Mucosa of descending colon (tissue), 3 donors: ENCODE measurements around the gene PCBP1. TPM values are rescaled to one million over a fixed set of nuclear protein-coding genes. Genes with fewer than 3 reads are reported as not detected.
"Not testable (repeated sequence)": the region's sequence is repeated elsewhere in the genome, so short reads cannot be mapped to it uniquely, and the experiment has no call there.

Experiments
- ATAC-seq: fragments of 200-7000 bp; cut with Tn5 transposase; one replicate; pipeline ENCODE4 v1.9.1; 2020; ENCODE audit warnings: mild to moderate bottlenecking, moderate library complexity
- DNase-seq, 3 donors: peaks; one replicate each; pipeline ENCODE4 v3.0.0-alpha.2; 2020
- H3K36me3 ChIP-seq: fragments of 200-600 bp; one replicate; pipeline ENCODE4 v1.8.0; 2021; ENCODE audit warnings: low read depth, mild to moderate bottlenecking
- H3K4me1 ChIP-seq: fragments of 200-600 bp; one replicate; pipeline ENCODE4 v1.8.0; 2021; ENCODE audit warnings: low read depth, mild to moderate bottlenecking
- H3K4me3 ChIP-seq: fragments of 200-600 bp; one replicate; pipeline ENCODE4 v1.8.0; 2021; ENCODE audit warnings: mild to moderate bottlenecking
- H3K9me3 ChIP-seq: fragments of 200-600 bp; one replicate; pipeline ENCODE4 v1.8.0; 2021; ENCODE audit warnings: mild to moderate bottlenecking
- intact Hi-C, 2 donors: fragments of 100-400 bp; cut with DNase I in 1 of 2; cut with micrococcal nuclease in 1 of 2; formaldehyde crosslinking; loops; one replicate each; pipeline versions ENCODE4 v1.11.0 to v1.11.1; 2022; cut with DNase I, micrococcal nuclease
- total RNA-seq, 3 donors: library from RNA; stranded (reverse); fragmentation: NEBNext Ultra II Directional in 2 of 3; extraction: Animal tissue kit (Norgen Biotek cat#: 25700) in 2 of 3; gene quantifications; one replicate each; pipeline versions ENCODE4 v1.2.1 to v1.2.4, GENCODE V29; 2021 to 2023
- TF ChIP-seq, protein P1 (sequence below): fragments of 200-600 bp; IDR thresholded peaks from one replicate; pipeline ENCODE4 v1.8.0; 2022; ENCODE audit warnings: antibody characterized with exemption, mild to moderate bottlenecking
- donor health status: DM: no; HTN: no; CAD: no; lungs with moderate emphysema.
- donor health status: DM: no; HTN: no; CAD: no.
- donor health status: DM: no; HTN: yes; CAD: no.

PCBP1 gene
- total RNA-seq, 3 donors from 2014 or later = 243 to 383 (median 266) TPM

DNA sequence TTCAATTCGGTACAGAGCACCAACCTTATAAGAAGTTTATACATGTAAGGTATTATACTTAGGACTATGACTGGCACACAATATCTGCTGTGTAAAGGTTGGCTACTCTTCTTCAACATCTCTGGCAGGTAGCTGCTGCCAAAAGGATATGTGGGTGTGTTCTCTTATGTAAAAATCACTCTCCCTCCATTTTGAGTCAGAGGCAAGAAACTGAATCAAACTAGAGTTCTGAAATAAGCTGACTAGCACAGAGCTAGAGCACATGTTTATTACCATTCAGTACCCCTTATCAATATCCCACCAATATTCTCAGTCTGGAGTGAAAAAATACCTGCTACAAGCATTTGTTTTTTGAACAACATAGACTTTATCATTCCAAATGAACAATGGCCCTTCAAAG lies 38.0 kb upstream of the PCBP1 start:
- ATAC-seq = no peak
- DNase-seq = no peak
- intact Hi-C loops = no loop called here
- TF ChIP-seq, protein P1, sequence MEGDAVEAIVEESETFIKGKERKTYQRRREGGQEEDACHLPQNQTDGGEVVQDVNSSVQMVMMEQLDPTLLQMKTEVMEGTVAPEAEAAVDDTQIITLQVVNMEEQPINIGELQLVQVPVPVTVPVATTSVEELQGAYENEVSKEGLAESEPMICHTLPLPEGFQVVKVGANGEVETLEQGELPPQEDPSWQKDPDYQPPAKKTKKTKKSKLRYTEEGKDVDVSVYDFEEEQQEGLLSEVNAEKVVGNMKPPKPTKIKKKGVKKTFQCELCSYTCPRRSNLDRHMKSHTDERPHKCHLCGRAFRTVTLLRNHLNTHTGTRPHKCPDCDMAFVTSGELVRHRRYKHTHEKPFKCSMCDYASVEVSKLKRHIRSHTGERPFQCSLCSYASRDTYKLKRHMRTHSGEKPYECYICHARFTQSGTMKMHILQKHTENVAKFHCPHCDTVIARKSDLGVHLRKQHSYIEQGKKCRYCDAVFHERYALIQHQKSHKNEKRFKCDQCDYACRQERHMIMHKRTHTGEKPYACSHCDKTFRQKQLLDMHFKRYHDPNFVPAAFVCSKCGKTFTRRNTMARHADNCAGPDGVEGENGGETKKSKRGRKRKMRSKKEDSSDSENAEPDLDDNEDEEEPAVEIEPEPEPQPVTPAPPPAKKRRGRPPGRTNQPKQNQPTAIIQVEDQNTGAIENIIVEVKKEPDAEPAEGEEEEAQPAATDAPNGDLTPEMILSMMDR = no peak
- Histone ChIP-seq H3K4me1 (no peaks in the 10 kb centered on the region), H3K4me3 (no peak overlapping the region), H3K9me3 (no peaks in the 10 kb centered on the region), H3K36me3 (no peaks in the 10 kb centered on the region)

- ATAC-seq = no peak
Measured at GRCh38 chr2:70050631-70051425, 36.4 kb upstream of the PCBP1 start.

DNA sequence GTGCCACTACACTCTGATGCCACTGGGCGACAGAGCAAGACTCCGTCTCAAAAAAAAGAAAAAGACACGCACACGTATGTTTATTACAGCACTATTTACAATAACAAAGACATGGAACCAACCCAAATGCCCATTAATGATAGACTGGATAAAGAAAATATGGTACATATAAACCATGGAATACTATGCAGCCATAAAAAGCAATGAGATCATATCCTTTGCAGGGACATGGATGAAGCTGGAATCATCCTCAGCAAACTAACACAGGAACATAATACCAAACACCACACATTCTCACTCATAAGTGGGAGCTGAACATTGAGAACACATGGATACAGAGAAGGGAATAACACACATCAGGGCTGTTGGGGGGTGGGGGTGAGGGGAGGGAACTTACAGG lies 32.0 kb upstream of the PCBP1 start:
- H3K36me3 ChIP-seq, H3K9me3 ChIP-seq, ATAC-seq, H3K4me3 ChIP-seq, H3K4me1 ChIP-seq, DNase-seq, intact Hi-C loops: not testable (repeated sequence)

More at GRCh38 chr2:70050631-70051425, 36.4 kb upstream of the PCBP1 start:
- Histone ChIP-seq H3K36me3 (no peaks in the 10 kb centered on the region), H3K4me1 (no peaks in the 10 kb centered on the region), H3K9me3 (no peaks in the 10 kb centered on the region), H3K4me3 (no peak overlapping the region)
- TF ChIP-seq, protein P1 = no peak
- intact Hi-C loops = no loop called here
- DNase-seq = no peak

- DNase-seq (no peak), ATAC-seq (no peak)
- intact Hi-C loops = loop anchor here in 1 of 2 donors (10.0 kb wide), 1 partner anchor 147 kb away; the partner anchor contains the start of gene MXD1
- TF ChIP-seq, protein P1 = no peak
- H3K4me3 ChIP-seq = no peak overlapping the region
- H3K4me1 ChIP-seq = no peaks in the 10 kb centered on the region
- no peaks in the 10 kb centered on the region for H3K36me3 ChIP-seq
- no peaks in the 10 kb centered on the region for H3K9me3 ChIP-seq
Measured at GRCh38 chr2:70061317-70061716, 26.0 kb upstream of the PCBP1 start.

DNA sequence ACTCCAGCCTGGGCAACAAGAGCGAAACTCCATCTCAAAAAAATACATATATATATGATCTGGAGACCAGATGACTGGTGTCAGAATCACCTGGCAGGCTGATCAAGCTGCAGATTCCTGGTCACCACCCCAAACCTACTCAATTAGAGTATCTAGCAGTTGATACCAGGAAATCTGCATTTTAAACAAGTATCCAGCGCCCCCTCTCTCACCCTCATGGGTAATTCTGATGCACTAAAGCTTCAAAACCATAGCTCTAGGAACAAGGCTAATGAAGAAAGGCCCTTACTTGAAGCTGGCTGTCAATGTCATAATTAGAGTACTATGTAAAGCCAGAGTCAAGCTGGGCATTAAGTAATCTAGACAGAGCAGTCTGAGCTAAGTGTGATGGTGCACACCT lies 25.0 kb upstream of the PCBP1 start:
- H3K36me3 ChIP-seq = no peaks in the 10 kb centered on the region
- no peak for ATAC-seq
- H3K4me1 ChIP-seq = no peaks in the 10 kb centered on the region
- intact Hi-C loops = loop anchor here in 1 of 2 donors (10.0 kb wide), 1 partner anchor 147 kb away; the partner anchor contains the start of gene MXD1
- TF ChIP-seq, protein P1 = no peak
- no peak overlapping the region for H3K4me3 ChIP-seq
- no peak for DNase-seq
- H3K9me3 ChIP-seq = no peaks in the 10 kb centered on the region

- Histone ChIP-seq H3K4me1 (peaks cover 26% of the 10 kb centered on the region), H3K36me3 (peaks cover 2% of the 10 kb centered on the region), H3K9me3 (no peaks in the 10 kb centered on the region), H3K4me3 (no peak overlapping the region)
- DNase-seq (no peak), ATAC-seq (no peak)
- TF ChIP-seq, protein P1 = no peak
- intact Hi-C loops = loop anchor here in 1 of 2 donors (10.0 kb wide), 1 partner anchor 153 kb away; the partner anchor contains the start of gene MXD1
Measured at GRCh38 chr2:70068119-70068518, 19.2 kb upstream of the PCBP1 start.
